Mesendoderm (in vitro differentiated cells): ENCODE results near the gene MFSD2B.

Experiments used
- DNase-seq: peaks from one replicate; pipeline ENCODE4 v3.0.0; 2013
- H2AK5ac ChIP-seq: 2 replicates; pipeline ENCODE4 v1.6.1; 2013; ENCODE audit warnings: low read length, inconsistent platforms
- H2BK120ac ChIP-seq: 2 replicates; pipeline ENCODE4 v1.6.1; 2013; ENCODE audit warnings: low read depth, mild to moderate bottlenecking, low read length, moderate library complexity, mixed read lengths
- H2BK15ac ChIP-seq: replicated peaks from 2 replicates; pipeline ENCODE4 v1.6.1; 2013; ENCODE audit warnings: low read depth, mild to moderate bottlenecking, moderate library complexity
- H2BK5ac ChIP-seq: 2 replicates; pipeline ENCODE4 v1.6.1; 2013; ENCODE audit warnings: low read length, inconsistent platforms
- H3K18ac ChIP-seq: 2 replicates; pipeline ENCODE4 v1.6.1; 2013; ENCODE audit warnings: mild to moderate bottlenecking, low read length, mixed read lengths
- H3K23ac ChIP-seq: one replicate; pipeline ENCODE4 v1.6.1; 2013; ENCODE audit warnings: low read length
- H3K27ac ChIP-seq: 2 replicates; pipeline ENCODE4 v1.5.1; 2013; ENCODE audit warnings: low read depth, mild to moderate bottlenecking, inconsistent platforms, low read length, moderate library complexity
- H3K27me3 ChIP-seq: 2 replicates; pipeline ENCODE4 v1.6.1; 2013; ENCODE audit warnings: low read length, control low read depth, mild to moderate bottlenecking, inconsistent platforms; ENCODE audit not compliant: insufficient read depth, poor library complexity
- H3K36me3 ChIP-seq: 2 replicates; pipeline ENCODE4 v1.6.1; 2013; ENCODE audit warnings: low read length, inconsistent platforms; ENCODE audit not compliant: control insufficient read depth, insufficient read depth
- H3K4ac ChIP-seq: one replicate; pipeline ENCODE4 v1.6.1; 2013; ENCODE audit warnings: low read depth, mild to moderate bottlenecking, low read length, moderate library complexity
- H3K4me1 ChIP-seq: 2 replicates; pipeline ENCODE4 v1.6.1; 2013; ENCODE audit warnings: low read depth, low read length, inconsistent platforms; ENCODE audit not compliant: control insufficient read depth
- H3K4me2 ChIP-seq: 2 replicates; pipeline ENCODE4 v1.6.1; 2013; ENCODE audit warnings: low read length
- H3K4me3 ChIP-seq: 2 replicates; pipeline ENCODE4 v1.5.1; 2013; ENCODE audit warnings: mild to moderate bottlenecking, low read length
- H3K56ac ChIP-seq: one replicate; pipeline ENCODE4 v1.6.1; 2013; ENCODE audit warnings: low read length
- H3K79me1 ChIP-seq: 2 replicates; pipeline ENCODE4 v1.6.1; 2013; ENCODE audit warnings: low read length, inconsistent platforms
- H3K79me2 ChIP-seq: 2 replicates; pipeline ENCODE4 v1.6.1; 2013; ENCODE audit warnings: mild to moderate bottlenecking, low read length; ENCODE audit not compliant: control insufficient read depth, insufficient read depth
- H3K9ac ChIP-seq: 2 replicates; pipeline ENCODE4 v1.6.1; 2013; ENCODE audit warnings: low read length, inconsistent platforms
- H4K5ac ChIP-seq: one replicate; pipeline ENCODE4 v1.6.1; 2013; ENCODE audit warnings: low read length
- H4K8ac ChIP-seq: one replicate; pipeline ENCODE4 v1.6.1; 2013; ENCODE audit warnings: low read depth, mild to moderate bottlenecking, control low read depth, low read length, moderate library complexity
- WGBS: extraction: QIAGEN DNeasy Blood & Tissue Kit; methylation state at CpG from one replicate; pipeline ENCODE4 v1.1.7; 2013; ENCODE audit warnings: low lambda C conversion rate, missing lambda C conversion rate; ENCODE audit not compliant: insufficient coverage; ENCODE audit errors: extremely low coverage; 5-methylcytosine and 5-hydroxymethylcytosine counted together

The MFSD2B gene

DNA sequence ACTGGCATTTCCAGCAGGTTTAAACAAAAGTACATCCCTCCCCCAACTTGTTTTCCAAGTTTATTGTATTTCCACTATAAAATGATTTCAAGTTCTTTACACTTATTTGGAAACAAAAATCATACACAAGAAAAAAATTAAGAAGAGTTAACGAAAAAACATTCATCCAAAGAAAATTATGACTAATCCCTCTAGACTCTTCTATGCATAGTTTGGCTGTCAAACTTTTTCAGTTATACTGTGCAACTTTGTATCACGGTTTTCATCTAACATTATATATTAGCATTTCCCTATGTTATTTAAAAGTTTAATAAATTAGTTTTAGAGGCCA is 36.7 kb downstream of the MFSD2B start:
- Histone ChIP-seq H3K4me3 (peak overlapping the region; percentile 86), H3K56ac (no peak overlapping the region), H2BK15ac (no peak overlapping the region), H3K4ac (no peak overlapping the region), H3K27ac (no peak overlapping the region), H2AK5ac (no peak overlapping the region), H3K9ac (peak overlapping the region; percentile 89), H3K36me3 (no peaks in the 10 kb centered on the region), H2BK120ac (no peak overlapping the region), H3K23ac (no peak overlapping the region), H3K18ac (no peak overlapping the region), H3K4me2 (peak overlapping the region; percentile 83), H3K27me3 (no peaks in the 10 kb centered on the region), H2BK5ac (no peak overlapping the region), H4K5ac (no peak overlapping the region), H3K79me2 (peaks cover 2% of the 10 kb centered on the region), H3K4me1 (no peaks in the 10 kb centered on the region), H4K8ac (no peak overlapping the region), H3K79me1 (peaks cover 2% of the 10 kb centered on the region)
- WGBS = no CpG with 5 or more reads among the region's 2 CpGs
- no peak for DNase-seq

DNA sequence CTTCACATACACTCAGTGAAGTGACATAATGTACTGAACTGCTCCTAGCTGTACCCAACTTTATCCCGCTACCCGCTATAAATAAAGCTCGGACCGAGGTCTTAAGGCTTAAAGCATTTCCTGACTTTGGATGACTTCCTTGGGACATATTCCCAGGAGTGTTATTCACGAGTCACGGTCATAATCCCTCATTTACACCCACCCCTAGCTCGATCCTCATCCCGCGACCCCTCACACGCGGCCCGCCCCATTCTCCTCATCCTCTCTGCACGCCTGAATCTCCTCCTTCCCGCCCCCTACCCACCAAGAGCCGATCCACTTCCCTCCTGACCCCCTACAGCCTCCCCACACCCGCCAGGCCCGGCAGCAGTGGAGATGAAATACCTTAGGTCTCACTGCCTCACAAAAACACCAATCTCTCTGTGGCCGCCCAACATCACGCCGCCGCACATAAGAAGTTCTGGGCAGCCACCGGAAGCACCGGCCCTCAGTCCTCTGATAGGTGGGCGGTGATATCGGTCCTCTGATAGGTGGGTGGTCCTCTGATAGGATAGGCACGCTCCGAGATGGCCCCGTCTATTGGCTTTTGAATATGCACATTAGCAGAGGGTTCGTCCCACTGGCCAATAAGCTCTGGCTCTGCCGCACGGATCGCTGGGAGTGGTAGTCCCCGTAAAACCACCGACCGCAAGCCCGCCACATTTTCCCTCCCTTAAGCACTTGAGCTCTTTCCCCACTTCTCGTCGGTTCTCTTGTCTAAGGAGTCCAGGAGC is 37.2 kb downstream of the MFSD2B start, which contains the start of gene WDCP:
TSS of gene WDCP (minus strand) at position 462 of the 773 bp plus-strand sequence. CDS start 7,897 bp downstream, outside the sequence.
- Histone ChIP-seq H4K5ac (no peak within 1 kb of the TSS), H3K18ac (peak within 1 kb of the TSS; percentile 64), H3K36me3 (no peaks in the 10 kb centered on the region), H4K8ac (no peak within 1 kb of the TSS), H3K27ac (peak within 1 kb of the TSS; percentile 34), H3K4ac (no peak within 1 kb of the TSS), H3K4me3 (peak within 1 kb of the TSS; percentile 86), H3K79me1 (peaks cover 2% of the 10 kb centered on the region), H3K23ac (no peak within 1 kb of the TSS), H3K4me2 (peak within 1 kb of the TSS; percentile 83), H3K9ac (peak within 1 kb of the TSS; percentile 89), H3K79me2 (peaks cover 2% of the 10 kb centered on the region), H2BK15ac (no peak within 1 kb of the TSS), H2AK5ac (no peak within 1 kb of the TSS), H3K27me3 (no peaks in the 10 kb centered on the region), H2BK120ac (no peak within 1 kb of the TSS), H2BK5ac (no peak within 1 kb of the TSS), H3K4me1 (no peaks in the 10 kb centered on the region), H3K56ac (peak within 1 kb of the TSS; percentile 97)
- DNase-seq = peak; percentile 100
- WGBS = no CpG with 5 or more reads among the region's 38 CpGs

DNA sequence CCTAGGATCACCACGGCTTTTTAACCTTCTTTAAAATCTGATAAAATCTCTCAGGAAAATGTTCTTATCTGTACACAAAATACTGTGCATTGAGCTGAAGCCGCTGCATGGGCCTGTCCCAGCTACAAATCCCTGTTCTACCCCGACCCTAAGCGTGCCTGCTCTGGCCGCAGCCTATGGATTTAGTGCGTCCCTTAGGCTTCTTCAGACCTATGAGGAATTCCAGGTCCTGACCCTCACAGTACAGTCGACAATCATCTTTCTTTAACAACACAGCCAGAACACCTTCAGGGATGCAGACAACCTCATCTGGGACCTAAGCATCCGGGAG is 37.8 kb downstream of the MFSD2B start:
- Histone ChIP-seq H3K27me3 (no peaks in the 10 kb centered on the region), H3K18ac (no peak overlapping the region), H3K23ac (no peak overlapping the region), H3K79me1 (peaks cover 2% of the 10 kb centered on the region), H3K4ac (no peak overlapping the region), H3K27ac (no peak overlapping the region), H3K36me3 (no peaks in the 10 kb centered on the region), H3K4me1 (no peaks in the 10 kb centered on the region), H2BK120ac (no peak overlapping the region), H3K4me2 (no peak overlapping the region), H4K8ac (no peak overlapping the region), H2BK15ac (no peak overlapping the region), H3K56ac (no peak overlapping the region), H2AK5ac (no peak overlapping the region), H4K5ac (no peak overlapping the region), H3K9ac (peak overlapping the region; percentile 1), H3K4me3 (no peak overlapping the region), H3K79me2 (peaks cover 2% of the 10 kb centered on the region), H2BK5ac (no peak overlapping the region)
- no peak for DNase-seq
- WGBS = no CpG with 5 or more reads among the region's 8 CpGs

DNA sequence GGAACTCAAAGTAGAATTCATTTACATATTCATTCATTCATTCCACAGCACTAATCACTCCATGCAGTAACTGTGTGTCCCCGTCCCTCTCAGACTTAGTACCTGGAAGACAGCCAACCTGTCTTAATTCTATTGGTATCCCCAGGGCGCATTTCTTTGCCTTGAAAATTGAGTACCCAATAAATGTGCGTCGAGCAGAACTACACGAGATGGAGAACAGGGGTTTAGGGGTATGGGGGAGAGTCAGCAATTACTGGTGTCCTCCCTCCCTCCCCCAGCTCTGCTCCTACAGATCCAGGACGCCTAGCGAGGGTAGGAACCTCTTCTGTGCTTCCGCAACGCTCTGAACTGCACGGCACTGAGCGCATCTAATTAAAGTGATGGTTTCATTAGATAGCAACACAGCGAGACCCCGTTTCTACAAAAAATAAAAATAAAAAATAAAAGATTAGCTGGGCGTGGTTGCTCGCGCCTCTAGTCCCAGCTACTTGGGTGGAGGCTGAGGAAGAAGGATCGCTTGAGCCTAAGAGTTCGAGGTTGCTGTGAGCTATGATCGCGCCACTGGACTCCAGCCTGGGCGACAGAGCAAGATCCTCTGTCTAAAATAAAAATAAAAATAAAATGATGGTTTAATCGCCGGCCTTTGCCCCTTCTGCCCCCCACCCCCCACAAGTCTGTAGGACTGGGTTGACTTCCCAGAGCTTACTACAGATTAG is 39.0 kb downstream of the MFSD2B start:
- Histone ChIP-seq H3K79me1 (no peaks in the 10 kb centered on the region), H2BK15ac (no peak overlapping the region), H3K27ac (no peak overlapping the region), H2AK5ac (no peak overlapping the region), H3K23ac (no peak overlapping the region), H2BK120ac (no peak overlapping the region), H3K36me3 (no peaks in the 10 kb centered on the region), H3K9ac (peak overlapping the region; percentile 31), H3K4me2 (peak overlapping the region; percentile 41), H4K5ac (no peak overlapping the region), H3K27me3 (no peaks in the 10 kb centered on the region), H3K18ac (peak overlapping the region; percentile 61), H3K56ac (peak overlapping the region; percentile 59), H2BK5ac (no peak overlapping the region), H4K8ac (no peak overlapping the region), H3K4me3 (peak overlapping the region; percentile 27), H3K4me1 (no peaks in the 10 kb centered on the region), H3K4ac (no peak overlapping the region), H3K79me2 (peaks cover 2% of the 10 kb centered on the region)
- DNase-seq = no peak
- no CpG with 5 or more reads among the region's 23 CpGs for WGBS

DNA sequence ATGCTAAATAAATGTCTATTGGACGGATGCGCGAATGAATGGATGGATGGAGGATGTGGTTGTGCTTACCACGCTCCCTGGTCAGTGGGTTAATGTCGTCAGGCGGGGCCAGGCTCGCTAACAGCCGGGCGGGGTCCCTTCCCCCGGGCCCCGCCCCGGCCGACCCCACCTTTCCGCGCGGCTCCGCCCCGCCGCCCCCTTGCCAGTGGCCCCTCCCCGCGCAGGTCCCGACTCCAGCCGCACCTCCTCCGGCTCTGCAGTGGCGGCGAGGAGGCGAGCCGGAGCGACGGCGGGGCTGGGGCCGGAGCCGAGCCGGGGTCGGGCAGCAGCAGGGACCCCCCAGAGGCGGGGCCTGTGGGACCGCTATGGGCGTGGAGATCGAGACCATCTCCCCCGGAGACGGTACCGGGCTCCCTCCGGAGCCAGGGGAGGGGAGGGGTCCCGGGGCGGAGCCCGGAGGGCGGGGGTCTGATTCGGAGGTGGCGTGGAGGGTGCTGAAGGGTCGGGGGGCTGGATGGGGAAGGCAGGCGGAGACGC is 39.7 kb downstream of the MFSD2B start, which contains the start of gene FKBP1B:
TSS of gene FKBP1B (plus strand) at position 257 of the 537 bp plus-strand sequence. CDS start at position 366, 109 bp downstream.
- Histone ChIP-seq H2AK5ac (no peak within 1 kb of the TSS), H2BK15ac (no peak within 1 kb of the TSS), H3K79me1 (no peaks in the 10 kb centered on the region), H3K27me3 (no peaks in the 10 kb centered on the region), H3K4me1 (no peaks in the 10 kb centered on the region), H3K56ac (peak within 1 kb of the TSS; percentile 89), H3K18ac (peak within 1 kb of the TSS; percentile 61), H3K4ac (no peak within 1 kb of the TSS), H2BK5ac (no peak within 1 kb of the TSS), H3K27ac (no peak within 1 kb of the TSS), H4K5ac (no peak within 1 kb of the TSS), H3K23ac (peak within 1 kb of the TSS; percentile 0), H3K79me2 (peaks cover 2% of the 10 kb centered on the region), H3K9ac (peak within 1 kb of the TSS; percentile 77), H2BK120ac (no peak within 1 kb of the TSS), H3K4me2 (peak within 1 kb of the TSS; percentile 53), H4K8ac (peak within 1 kb of the TSS; percentile 1), H3K36me3 (no peaks in the 10 kb centered on the region), H3K4me3 (peak within 1 kb of the TSS; percentile 73)
- DNase-seq = peak; percentile 87
- no CpG with 5 or more reads among the region's 52 CpGs for WGBS
